Nephron progenitor cell (in vitro differentiated cells): ENCODE data around the gene RNU11.
A peak's percentile ranks its signal among the peaks of the same experiment; 100 is the strongest.
"Not testable (repeated sequence)": the region's sequence is repeated elsewhere in the genome, so short reads cannot be mapped to it uniquely, and the experiment has no call there.

Experiments used
- DNase-seq: peaks from one replicate; pipeline ENCODE4 v3.0.0; 2021
- H3K27ac Mint-ChIP-seq: 2 replicates; pipeline ENCODE4 v1.8.0; 2021; ENCODE audit warnings: mild to moderate bottlenecking, moderate library complexity, mixed read lengths
- H3K27me3 Mint-ChIP-seq: 2 replicates; pipeline ENCODE4 v1.8.0; 2021; ENCODE audit warnings: mild to moderate bottlenecking, low read depth, mixed read lengths; ENCODE audit not compliant: poor library complexity
- H3K36me3 Mint-ChIP-seq: 2 replicates; pipeline ENCODE4 v1.8.0; 2021; ENCODE audit warnings: low read depth, mixed read lengths
- H3K4me1 Mint-ChIP-seq: 2 replicates; pipeline ENCODE4 v1.8.0; 2021; ENCODE audit warnings: mixed read lengths
- H3K4me3 Mint-ChIP-seq: 2 replicates; pipeline ENCODE4 v1.8.0; 2021; ENCODE audit warnings: mild to moderate bottlenecking, moderate library complexity, mixed read lengths
- H3K9me3 Mint-ChIP-seq: 2 replicates; pipeline ENCODE4 v1.8.0; 2021; ENCODE audit warnings: mild to moderate bottlenecking, moderate library complexity, mixed read lengths
- TF ChIP-seq, protein P1 (sequence below): fragments of 200-600 bp; sonication (generic); IDR thresholded peaks from 2 replicates; pipeline ENCODE4 v1.5.0; 2021; ENCODE audit warnings: antibody characterized with exemption

RNU11 gene

DNA sequence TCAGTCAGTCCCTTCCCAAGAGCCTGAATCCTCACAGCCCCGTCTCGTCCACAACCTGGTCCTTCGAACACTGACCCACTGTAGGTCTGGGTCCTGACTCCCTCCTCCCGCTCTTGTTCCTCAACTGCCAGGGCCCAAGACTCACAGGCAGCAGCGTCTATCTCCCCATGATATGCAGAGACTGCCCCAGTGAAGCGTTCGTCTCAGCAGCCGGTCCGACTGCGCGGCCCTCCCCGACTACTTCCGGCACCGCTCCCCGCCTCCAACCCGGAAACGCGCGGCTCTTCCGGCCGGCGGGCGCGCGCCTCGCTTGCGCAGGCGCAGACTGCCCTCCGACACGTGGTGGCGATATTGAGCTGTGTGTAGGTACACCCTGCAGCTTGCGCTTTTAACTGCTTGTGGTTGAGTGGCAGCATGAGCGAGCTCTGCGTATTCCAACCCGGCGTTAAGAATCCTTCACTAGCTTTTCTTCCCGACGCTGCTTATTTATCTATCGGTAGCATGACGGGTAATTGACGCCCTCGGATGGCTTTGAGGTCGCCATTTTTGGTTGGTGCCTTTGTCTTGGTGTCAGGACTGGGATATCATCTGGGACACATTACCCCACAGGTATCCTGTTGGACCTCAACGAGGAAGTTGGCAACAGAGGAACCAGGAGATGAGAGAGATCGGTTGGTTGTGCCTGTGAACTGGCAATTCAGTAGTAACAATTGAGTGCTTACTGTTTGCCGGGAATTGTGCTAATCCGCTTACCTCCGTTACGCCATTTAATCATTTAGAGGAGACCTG, 5.4 kb upstream of the RNU11 start, which contains the start of gene TAF12:
Gene TAF12, minus strand, starts transcription at position 221 of the 789 bp plus-strand sequence. CDS start 20,986 bp downstream, outside the sequence.
- Mint-ChIP-seq H3K4me3 (peak within 1 kb of the TSS; percentile 100), H3K36me3 (no peaks in the 10 kb centered on the region)

DNA sequence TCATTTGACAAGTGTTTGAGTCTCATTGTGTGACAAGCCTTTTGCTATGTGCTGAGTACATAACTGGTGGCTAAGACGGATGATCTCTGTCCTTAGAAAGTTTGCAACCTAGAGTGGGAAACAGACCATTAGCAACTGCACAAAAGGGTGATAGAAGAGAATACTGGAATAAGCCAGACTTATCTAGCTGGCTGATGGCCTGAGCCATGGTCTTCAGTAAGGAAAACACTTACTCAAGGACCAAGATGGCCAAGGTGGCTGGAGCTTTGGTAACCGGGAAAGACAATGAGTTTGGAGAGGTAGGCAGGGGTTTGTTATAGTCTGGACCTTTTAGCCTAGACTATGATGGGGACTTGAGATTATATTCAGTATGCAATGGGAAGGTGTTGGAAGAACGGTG, 3.9 kb upstream of the RNU11 start:
- no peaks in the 10 kb centered on the region for H3K9me3 Mint-ChIP-seq
- H3K36me3 Mint-ChIP-seq: no peaks in the 10 kb centered on the region
- DNase-seq: no peak

More for the DNA sequence above, 5.4 kb upstream of the RNU11 start, which contains the start of gene TAF12:
- no peaks in the 10 kb centered on the region for H3K27me3 Mint-ChIP-seq
- TF ChIP-seq, protein P1, sequence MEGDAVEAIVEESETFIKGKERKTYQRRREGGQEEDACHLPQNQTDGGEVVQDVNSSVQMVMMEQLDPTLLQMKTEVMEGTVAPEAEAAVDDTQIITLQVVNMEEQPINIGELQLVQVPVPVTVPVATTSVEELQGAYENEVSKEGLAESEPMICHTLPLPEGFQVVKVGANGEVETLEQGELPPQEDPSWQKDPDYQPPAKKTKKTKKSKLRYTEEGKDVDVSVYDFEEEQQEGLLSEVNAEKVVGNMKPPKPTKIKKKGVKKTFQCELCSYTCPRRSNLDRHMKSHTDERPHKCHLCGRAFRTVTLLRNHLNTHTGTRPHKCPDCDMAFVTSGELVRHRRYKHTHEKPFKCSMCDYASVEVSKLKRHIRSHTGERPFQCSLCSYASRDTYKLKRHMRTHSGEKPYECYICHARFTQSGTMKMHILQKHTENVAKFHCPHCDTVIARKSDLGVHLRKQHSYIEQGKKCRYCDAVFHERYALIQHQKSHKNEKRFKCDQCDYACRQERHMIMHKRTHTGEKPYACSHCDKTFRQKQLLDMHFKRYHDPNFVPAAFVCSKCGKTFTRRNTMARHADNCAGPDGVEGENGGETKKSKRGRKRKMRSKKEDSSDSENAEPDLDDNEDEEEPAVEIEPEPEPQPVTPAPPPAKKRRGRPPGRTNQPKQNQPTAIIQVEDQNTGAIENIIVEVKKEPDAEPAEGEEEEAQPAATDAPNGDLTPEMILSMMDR: peak; percentile 24
- H3K4me1 Mint-ChIP-seq: peaks cover 55% of the 10 kb centered on the region
- peak within 1 kb of the TSS; percentile 100 for H3K27ac Mint-ChIP-seq
- DNase-seq: peak; percentile 89
- no peaks in the 10 kb centered on the region for H3K9me3 Mint-ChIP-seq

DNA sequence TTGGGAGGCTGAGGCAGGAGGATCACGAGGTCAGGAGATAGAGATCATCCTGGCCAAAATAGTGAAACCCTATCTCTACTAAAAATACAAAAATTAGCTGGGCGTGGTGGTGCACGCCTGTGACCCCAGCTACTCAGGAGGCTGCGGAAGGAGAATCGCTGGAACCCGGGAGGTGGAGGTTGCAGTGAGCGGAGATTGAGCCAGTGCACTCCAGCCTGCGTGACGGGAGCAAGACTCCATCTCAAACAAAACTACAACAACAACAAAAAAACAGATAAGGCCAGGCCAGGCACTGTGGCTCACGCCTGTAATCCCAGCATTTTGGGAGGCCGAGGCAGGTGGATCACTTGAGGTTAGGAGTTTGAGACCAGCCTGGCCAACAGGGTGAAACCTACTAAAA, 3.0 kb upstream of the RNU11 start:
- not testable (repeated sequence) for DNase-seq, H3K4me3 Mint-ChIP-seq, H3K27me3 Mint-ChIP-seq, H3K36me3 Mint-ChIP-seq, H3K27ac Mint-ChIP-seq, H3K9me3 Mint-ChIP-seq
- peaks cover 57% of the 10 kb centered on the region for H3K4me1 Mint-ChIP-seq

More for the DNA sequence above, 3.9 kb upstream of the RNU11 start:
- Mint-ChIP-seq H3K27me3 (no peaks in the 10 kb centered on the region), H3K4me3 (peak overlapping the region; percentile 70), H3K27ac (peak overlapping the region; percentile 20), H3K4me1 (peaks cover 62% of the 10 kb centered on the region)
- TF ChIP-seq, protein P1: no peak

DNA sequence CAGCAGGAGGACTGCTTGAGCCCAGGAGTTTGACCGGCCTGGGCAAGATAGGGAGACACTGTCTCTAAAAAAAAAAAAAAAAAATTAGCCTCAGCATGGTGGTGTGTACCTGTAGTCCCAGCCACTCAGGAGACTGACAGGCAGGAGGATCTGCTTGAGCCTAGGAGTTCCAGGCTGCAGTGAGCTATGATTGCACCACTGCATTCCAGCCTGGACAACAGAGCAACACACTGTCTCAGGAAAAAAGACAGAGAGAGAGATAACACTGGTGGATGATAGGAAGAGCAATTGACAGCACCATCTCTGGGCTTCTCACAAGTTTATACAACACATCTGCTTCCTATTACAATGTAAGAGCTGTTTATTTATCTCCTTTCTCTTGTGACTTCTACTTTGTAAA, 2.4 kb upstream of the RNU11 start:
- H3K4me1 Mint-ChIP-seq: peaks cover 52% of the 10 kb centered on the region
- TF ChIP-seq, protein P1: no peak
- no peak for DNase-seq
- H3K4me3 Mint-ChIP-seq: peak overlapping the region; percentile 1
- peak overlapping the region; percentile 92 for H3K27ac Mint-ChIP-seq
- H3K27me3 Mint-ChIP-seq: no peaks in the 10 kb centered on the region
- no peaks in the 10 kb centered on the region for H3K36me3 Mint-ChIP-seq
- no peaks in the 10 kb centered on the region for H3K9me3 Mint-ChIP-seq

DNA sequence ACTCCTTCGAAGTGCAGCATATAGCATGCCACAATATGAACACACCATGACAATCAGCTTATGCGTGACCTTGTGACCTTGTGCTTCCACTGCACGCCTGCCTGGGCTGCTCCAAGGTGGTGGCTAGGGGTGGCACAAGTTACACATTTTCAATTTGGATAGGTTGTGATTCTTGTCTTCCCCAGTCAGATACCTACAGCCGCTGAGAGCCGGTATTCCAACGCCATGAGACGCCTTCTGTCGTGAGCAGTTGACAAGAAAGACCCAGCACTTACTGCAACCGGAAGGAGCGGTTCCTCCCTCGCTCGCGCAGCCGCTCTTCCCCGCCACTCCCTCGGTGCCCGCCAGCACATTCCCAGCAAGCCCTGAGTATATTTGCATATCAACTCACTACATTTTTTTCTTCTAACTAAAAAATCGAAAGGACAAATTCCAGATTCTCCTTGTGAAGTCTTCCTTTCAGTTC, 359 bp upstream of the RNU11 start:
- peak; percentile 82 for DNase-seq
- H3K36me3 Mint-ChIP-seq: no peaks in the 10 kb centered on the region
- no peaks in the 10 kb centered on the region for H3K27me3 Mint-ChIP-seq
- H3K4me1 Mint-ChIP-seq: peaks cover 35% of the 10 kb centered on the region
- H3K9me3 Mint-ChIP-seq: no peaks in the 10 kb centered on the region
- TF ChIP-seq, protein P1: no peak
- H3K4me3 Mint-ChIP-seq: peak overlapping the region; percentile 87
- peak overlapping the region; percentile 100 for H3K27ac Mint-ChIP-seq

DNA sequence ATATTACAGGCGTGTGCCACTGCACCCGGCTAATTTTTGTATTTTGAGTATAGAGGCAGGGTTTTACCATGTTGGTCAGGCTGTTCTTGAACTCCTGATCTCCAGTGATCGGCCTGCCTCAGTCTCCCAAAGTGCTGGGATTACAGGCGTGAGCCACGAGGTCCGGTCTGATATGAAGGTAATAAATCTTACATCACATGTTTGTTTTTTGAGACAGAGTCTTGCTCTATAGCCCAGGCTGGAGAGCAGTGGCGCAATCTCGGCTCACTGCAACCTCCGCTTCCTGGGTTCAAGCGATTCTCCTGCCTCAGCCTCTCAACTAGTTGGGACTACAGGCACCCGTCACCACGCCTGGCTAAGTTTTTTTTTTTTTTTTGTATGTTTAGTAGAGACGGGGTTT, 4.7 kb downstream of the RNU11 start:
- not testable (repeated sequence) for H3K27ac Mint-ChIP-seq, H3K4me1 Mint-ChIP-seq, H3K4me3 Mint-ChIP-seq, H3K9me3 Mint-ChIP-seq, H3K36me3 Mint-ChIP-seq, DNase-seq, H3K27me3 Mint-ChIP-seq

DNA sequence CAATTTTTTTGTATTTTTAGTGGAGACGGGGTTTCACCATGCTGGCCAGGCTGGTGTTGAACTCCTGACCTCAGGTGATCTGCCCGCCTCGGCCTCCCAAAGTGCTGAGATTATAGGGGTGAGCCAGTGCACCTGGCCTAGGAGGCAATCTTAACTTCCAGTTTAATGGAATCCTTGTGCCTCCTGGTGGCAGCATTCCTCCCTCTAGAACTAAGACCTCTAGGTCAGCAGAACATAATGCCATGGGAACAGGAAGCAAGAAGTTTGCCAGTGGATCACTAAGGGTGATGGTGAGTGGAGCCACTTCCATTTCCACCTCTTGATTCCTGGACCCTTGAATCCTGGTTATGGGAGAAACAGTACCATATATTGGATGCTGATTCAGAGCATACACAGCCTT, 5.5 kb downstream of the RNU11 start:
- H3K27ac Mint-ChIP-seq, H3K36me3 Mint-ChIP-seq, H3K4me1 Mint-ChIP-seq, DNase-seq, H3K4me3 Mint-ChIP-seq, H3K9me3 Mint-ChIP-seq, H3K27me3 Mint-ChIP-seq: not testable (repeated sequence)
- TF ChIP-seq, protein P1: peak; percentile 19

DNA sequence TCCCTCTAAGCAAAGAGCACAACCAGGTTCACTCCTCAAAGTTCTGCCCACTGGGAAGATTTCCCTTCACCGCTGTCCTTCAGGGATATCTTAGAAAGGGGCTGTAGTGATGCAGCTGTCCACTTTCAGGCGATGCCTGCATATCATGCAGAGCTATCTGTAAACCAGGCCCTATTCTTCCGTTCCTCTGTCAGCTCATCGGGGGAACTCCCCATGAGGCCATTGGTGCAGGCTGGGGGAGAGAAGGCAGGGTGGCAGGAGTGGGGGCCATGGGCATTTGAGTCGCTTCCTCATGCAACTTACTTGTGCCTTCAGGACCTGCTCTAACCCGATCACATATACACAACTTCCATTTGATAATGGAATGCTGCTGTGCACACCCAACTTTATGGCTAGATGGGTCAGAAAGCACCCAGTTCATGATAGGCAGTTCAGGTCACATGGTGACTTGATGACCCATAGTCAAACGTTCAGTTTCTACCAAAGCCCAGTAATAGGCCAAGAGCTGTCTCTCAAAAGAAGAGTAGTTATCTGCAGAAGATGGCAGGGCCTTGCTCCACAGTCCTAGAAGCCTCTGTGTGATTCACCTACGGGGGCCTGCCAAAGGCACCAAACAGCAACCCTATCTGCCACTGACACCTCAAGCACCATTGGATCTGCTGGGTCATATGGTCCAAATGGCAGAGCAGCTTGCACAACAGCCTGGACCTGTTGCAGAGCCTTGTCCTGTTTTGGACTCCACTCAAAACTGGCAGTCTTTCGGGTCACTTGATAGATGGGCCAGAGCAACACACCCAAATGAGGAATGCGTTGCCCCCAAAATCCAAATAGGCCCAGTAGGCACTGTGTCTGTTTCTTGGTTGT, 7.3 kb downstream of the RNU11 start:
- H3K9me3 Mint-ChIP-seq, H3K4me3 Mint-ChIP-seq, H3K27me3 Mint-ChIP-seq, H3K36me3 Mint-ChIP-seq, H3K4me1 Mint-ChIP-seq, H3K27ac Mint-ChIP-seq, DNase-seq: not testable (repeated sequence)
